BLaER1 (cell line): ENCODE measurements around the gene FTCD.
"Not testable (repeated sequence)": the region's sequence is repeated elsewhere in the genome, so short reads cannot be mapped to it uniquely, and the experiment has no call there.

Experiments used
- H3K27ac ChIP-seq: shearing (Covaris generic); formaldehyde crosslinking; 2 replicates; pipeline ENCODE4 v1.8.1; 2022
- H3K27me3 ChIP-seq: shearing (Covaris generic); formaldehyde crosslinking; 2 replicates; pipeline ENCODE4 v1.8.1; 2022
- H3K36me3 ChIP-seq: shearing (Covaris generic); formaldehyde crosslinking; 2 replicates; pipeline ENCODE4 v1.8.1; 2022
- H3K4me1 ChIP-seq: shearing (Covaris generic); formaldehyde crosslinking; 2 replicates; pipeline ENCODE4 v1.8.1; 2022
- H3K4me2 ChIP-seq: shearing (Covaris generic); formaldehyde crosslinking; 2 replicates; pipeline ENCODE4 v1.8.1; 2022
- H3K4me3 ChIP-seq: shearing (Covaris generic); formaldehyde crosslinking; 2 replicates; pipeline ENCODE4 v1.8.1; 2022
- H3K9ac ChIP-seq: shearing (Covaris generic); formaldehyde crosslinking; 2 replicates; pipeline ENCODE4 v1.8.1; 2022
- H3K9me3 ChIP-seq: shearing (Covaris generic); formaldehyde crosslinking; 2 replicates; pipeline ENCODE4 v1.8.1; 2022
- H4K20me1 ChIP-seq: shearing (Covaris generic); formaldehyde crosslinking; 2 replicates; pipeline ENCODE4 v1.8.1; 2022
- Cebpa-rat ChIP-seq: shearing (Covaris generic); IDR thresholded peaks from 2 replicates; pipeline ENCODE4 v1.8.1; 2022

The FTCD gene

DNA sequence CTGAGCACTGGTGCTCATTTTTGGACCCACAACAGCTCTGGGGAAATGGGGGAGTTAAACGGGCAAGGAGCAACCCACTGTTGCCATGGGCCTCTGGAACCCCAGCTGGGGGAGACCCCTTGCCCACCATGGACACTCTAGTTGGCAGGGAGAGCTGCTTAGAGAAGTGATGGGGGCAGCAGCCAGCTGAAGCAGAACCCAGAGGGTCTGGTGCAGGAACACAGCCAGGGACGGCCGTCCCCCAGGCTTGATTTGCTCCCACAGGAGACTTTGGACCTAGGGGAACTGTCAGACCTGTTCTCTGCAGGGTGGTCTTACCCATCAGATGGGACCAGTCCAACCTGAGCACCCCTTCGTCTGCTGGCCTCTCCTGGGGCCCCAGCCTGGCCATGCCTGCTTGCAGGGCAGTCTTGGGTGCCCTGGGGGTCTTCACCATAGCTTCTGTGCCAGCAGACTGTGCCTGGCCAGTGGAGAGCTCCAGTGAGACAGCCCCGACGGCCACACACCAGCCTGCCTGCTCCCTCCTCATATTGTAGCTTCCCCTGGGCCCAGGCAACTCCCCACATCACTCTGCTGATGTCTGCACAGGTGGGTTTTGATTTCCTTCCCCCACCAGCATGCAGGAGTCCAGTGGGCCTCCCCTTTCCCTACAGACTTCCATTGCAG is 17.6 kb upstream of the FTCD start:
- no peak for TF ChIP-seq Cebpa-rat

DNA sequence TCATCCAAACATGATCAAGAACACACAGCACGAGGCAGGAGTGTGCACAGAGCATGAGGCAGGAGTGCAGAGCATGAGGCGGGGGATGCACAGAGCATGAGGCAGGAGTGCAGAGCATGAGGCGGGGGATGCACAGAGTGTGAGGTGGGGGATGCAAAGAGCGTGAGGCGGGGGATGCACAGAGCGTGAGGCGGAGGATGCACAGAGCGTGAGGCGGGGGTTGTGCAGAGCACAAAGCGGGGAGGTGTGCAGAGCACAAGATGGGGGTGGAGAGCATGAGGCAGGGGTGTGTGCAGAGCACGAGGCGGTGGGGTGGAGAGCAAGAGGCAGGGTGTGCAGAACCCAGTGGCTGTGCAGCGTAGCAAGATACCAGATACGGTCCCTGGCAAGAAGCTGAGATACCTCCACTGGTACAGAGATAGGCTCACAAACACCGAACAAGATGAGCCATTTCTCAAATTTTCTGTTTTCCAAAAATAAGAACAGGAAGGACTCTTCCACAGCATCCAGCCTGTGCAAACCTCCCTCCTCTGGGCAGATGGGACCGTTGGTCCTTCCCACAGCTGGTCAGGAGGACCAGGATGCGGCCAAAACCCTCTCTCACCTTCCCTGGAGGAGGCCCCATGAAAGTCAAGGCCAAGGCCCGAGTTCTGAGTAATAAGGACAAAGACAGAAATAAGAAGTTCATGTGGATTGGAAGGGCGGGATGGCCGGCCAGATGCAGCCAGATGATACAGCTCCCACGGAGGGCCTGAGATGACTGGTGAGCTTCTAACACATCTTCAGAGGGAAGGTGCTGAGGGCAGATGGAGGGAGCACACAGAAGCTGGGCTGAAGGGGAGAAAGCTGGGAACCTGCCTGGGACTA is 16.9 kb upstream of the FTCD start:
- Histone ChIP-seq H3K27ac (no peak overlapping the region), H3K4me1 (no peaks in the 10 kb centered on the region), H4K20me1 (peaks cover 12% of the 10 kb centered on the region; the same call in 1 of the 2 replicates), H3K36me3 (no peaks in the 10 kb centered on the region), H3K27me3 (no peaks in the 10 kb centered on the region), H3K4me3 (no peak overlapping the region), H3K9ac (no peak overlapping the region), H3K9me3 (peaks cover 43% of the 10 kb centered on the region), H3K4me2 (no peak overlapping the region)
- no peak for TF ChIP-seq Cebpa-rat

More for the DNA sequence above, 17.6 kb upstream of the FTCD start:
- H3K4me2 ChIP-seq = no peak overlapping the region
- H3K27me3 ChIP-seq = no peaks in the 10 kb centered on the region
- H3K4me1 ChIP-seq = no peaks in the 10 kb centered on the region
- H4K20me1 ChIP-seq = peaks cover 10% of the 10 kb centered on the region; the same call in 1 of the 2 replicates
- H3K36me3 ChIP-seq = no peaks in the 10 kb centered on the region
- H3K9me3 ChIP-seq = peaks cover 48% of the 10 kb centered on the region
- no peak overlapping the region for H3K4me3 ChIP-seq
- no peak overlapping the region for H3K9ac ChIP-seq
- no peak overlapping the region for H3K27ac ChIP-seq

DNA sequence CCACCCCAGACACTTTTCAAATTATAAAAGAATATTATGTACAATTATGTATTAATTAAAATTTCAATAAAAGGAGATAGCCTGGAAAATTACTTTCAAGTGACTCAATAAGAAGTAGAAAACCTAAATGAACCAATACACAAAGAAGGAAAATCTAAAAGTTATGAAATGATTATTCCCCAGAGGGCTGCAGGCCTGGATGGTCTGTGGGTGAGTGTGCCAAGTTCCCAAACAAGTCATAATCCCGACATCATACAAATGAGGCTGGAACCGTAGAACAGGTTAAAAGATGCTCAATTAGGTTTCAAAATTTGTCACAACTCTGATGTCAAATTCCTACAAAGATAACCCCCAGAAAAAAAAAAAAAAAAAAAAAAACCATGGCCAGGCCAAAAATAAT is 16.2 kb upstream of the FTCD start:
- H3K9ac ChIP-seq = no peak overlapping the region
- H3K27ac ChIP-seq = no peak overlapping the region
- H3K36me3 ChIP-seq = no peaks in the 10 kb centered on the region
- H3K4me3 ChIP-seq = no peak overlapping the region
- H3K27me3 ChIP-seq = no peaks in the 10 kb centered on the region
- H3K9me3 ChIP-seq = peaks cover 37% of the 10 kb centered on the region
- H3K4me2 ChIP-seq = no peak overlapping the region
- no peaks in the 10 kb centered on the region for H3K4me1 ChIP-seq
- H4K20me1 ChIP-seq = peaks cover 12% of the 10 kb centered on the region; the same call in 1 of the 2 replicates
- no peak for TF ChIP-seq Cebpa-rat

DNA sequence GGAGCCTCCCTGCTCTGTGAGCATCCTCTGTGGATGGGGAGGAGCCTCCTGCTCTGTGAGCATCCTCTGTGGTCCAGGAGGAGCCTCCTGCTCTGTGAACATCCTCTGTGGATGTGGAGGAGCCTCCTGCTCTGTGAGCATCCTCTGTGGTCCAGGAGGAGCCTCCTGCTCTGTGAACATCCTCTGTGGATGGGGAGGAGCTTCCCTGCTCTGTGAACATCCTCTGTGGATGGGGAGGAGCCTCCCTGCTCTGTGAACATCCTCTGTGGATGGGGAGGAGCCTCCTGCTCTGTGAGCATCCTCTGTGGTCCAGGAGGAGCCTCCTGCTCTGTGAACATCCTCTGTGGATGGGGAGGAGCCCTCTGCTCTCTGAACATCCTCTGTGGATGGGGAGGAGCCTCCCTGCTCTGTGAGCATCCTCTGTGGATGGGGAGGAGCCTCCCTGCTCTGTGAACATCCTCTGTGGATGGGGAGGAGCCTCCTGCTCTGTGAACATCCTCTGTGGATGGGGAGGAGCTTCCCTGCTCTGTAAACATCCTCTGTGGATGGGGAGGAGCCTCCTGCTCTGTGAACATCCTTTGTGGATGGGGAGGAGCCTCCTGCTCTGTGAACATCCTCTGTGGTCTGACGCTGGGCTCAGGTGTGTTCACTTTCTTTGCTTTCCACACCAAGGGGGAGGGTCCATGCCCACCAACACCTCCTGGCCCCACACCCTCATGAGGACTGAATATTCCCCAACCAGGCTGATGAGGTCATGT is 15.2 kb upstream of the FTCD start:
- not testable (repeated sequence) for H3K4me3 ChIP-seq, H3K27me3 ChIP-seq, H3K36me3 ChIP-seq, H3K9ac ChIP-seq, H3K27ac ChIP-seq, H3K4me1 ChIP-seq, H3K4me2 ChIP-seq
- peaks cover 12% of the 10 kb centered on the region; the same call in 1 of the 2 replicates for H4K20me1 ChIP-seq
- H3K9me3 ChIP-seq = peaks cover 27% of the 10 kb centered on the region

DNA sequence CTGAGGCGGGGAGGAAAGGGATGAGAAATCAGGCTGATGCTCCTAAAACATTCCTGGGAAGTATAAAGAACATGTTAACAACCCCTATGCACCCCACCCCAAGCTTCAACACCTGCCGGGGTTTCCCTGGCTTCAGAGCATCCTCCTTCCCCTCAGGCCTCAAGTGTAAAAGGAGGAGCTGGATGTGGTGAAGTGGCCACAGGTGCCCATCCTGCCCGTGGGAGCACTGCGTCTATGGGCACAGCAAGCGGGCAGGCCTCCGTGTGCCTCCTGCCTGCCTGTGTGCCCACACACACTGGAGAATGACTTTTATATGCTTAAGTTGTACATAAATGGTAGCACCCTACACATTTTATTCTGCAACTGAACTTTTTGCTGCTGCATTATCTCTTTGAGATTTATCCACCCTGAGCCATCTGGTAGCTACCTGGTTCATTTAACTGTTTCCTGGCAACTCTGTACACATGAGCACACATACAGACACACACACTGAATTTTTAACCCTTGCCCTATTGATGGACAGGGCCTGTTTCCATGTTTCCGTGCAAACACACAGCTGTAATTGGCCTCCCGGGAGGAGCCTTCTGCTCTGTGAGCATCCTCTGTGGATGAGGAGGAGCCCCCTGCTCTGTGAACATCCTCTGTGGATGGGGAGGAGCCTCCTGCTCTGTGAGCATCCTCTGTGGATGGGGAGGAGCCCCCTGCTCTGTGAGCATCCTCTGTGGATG is 13.4 kb upstream of the FTCD start:
- no peak overlapping the region for H3K9ac ChIP-seq
- no peaks in the 10 kb centered on the region for H3K27me3 ChIP-seq
- H3K36me3 ChIP-seq = no peaks in the 10 kb centered on the region
- TF ChIP-seq Cebpa-rat = no peak
- H3K4me3 ChIP-seq = no peak overlapping the region
- H4K20me1 ChIP-seq = peaks cover 12% of the 10 kb centered on the region; the same call in 1 of the 2 replicates
- no peak overlapping the region for H3K4me2 ChIP-seq
- no peak overlapping the region for H3K27ac ChIP-seq
- peaks cover 9% of the 10 kb centered on the region for H3K9me3 ChIP-seq
- H3K4me1 ChIP-seq = no peaks in the 10 kb centered on the region

DNA sequence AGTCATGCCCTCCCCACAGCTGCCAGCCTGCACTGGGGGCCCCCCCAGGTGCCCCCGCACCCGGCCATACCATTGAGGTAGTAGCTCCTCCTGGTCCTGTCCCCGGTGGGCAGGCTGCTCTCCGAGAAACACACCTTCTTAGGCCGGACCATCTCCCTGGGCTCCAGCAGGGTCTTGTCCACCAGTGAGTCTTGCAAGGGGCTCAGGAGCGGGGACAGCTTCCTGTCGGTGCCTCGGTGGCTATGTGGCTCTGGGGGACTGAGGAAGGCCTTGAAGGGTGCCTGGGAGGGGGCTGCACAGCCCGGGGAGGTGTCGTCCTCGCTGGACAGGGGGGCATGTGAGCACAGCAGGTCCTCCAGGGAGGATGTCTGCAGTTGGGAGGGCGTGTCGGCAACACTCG is 12.9 kb upstream of the FTCD start:
- Histone ChIP-seq H3K9me3 (peaks cover 3% of the 10 kb centered on the region), H3K9ac (no peak overlapping the region), H3K36me3 (no peaks in the 10 kb centered on the region), H3K4me2 (no peak overlapping the region), H3K4me3 (no peak overlapping the region), H4K20me1 (peaks cover 12% of the 10 kb centered on the region; the same call in 1 of the 2 replicates), H3K27ac (no peak overlapping the region), H3K27me3 (no peaks in the 10 kb centered on the region), H3K4me1 (no peaks in the 10 kb centered on the region)
- no peak for TF ChIP-seq Cebpa-rat

DNA sequence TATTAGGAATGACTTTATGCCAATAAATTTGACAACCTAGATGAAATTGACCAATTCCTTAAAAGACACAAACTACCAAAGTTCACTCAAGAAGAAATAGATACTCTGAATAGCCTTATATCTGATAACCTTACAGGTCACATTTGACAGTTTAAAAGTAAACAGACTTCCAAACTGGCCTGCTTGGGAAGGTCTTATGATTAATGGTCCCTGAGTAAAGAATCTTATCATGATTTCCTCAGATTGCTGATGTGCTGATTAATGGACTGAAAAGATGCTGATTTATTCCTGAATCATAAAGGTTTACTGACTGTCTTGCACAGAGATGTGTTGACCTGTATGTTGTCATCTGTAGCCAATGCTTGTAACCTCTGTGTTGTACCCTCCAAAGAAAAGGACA is 9.7 kb upstream of the FTCD start:
- no peak for TF ChIP-seq Cebpa-rat
- Histone ChIP-seq H3K4me2 (no peak overlapping the region), H3K4me1 (no peaks in the 10 kb centered on the region), H3K4me3 (no peak overlapping the region), H3K9ac (no peak overlapping the region), H3K27ac (no peak overlapping the region), H3K36me3 (peaks cover 10% of the 10 kb centered on the region), H3K9me3 (peaks cover 11% of the 10 kb centered on the region), H3K27me3 (no peaks in the 10 kb centered on the region), H4K20me1 (peaks cover 12% of the 10 kb centered on the region; the same call in 1 of the 2 replicates)

DNA sequence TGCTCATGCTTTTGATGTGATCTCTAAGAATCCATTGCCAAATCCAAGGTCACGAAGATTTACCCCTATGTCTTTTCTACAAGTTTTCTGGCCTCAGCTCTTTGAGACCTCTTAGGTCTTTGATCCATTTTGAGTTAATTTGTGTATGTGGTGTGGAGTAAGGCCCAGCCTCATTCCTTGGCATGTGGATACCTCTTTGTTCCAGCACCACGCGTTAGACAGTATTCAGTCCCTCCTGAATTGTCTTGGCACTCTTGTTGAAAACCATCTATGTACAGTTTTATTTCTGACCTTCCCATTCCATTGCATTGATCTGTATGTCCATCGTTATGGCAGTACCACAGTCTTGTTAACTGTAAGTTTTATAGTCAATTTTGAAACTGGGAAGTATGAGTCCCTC is 8.0 kb upstream of the FTCD start:
- Histone ChIP-seq H4K20me1 (peaks cover 5% of the 10 kb centered on the region; the same call in 1 of the 2 replicates), H3K4me1 (no peaks in the 10 kb centered on the region), H3K4me2 (no peak overlapping the region), H3K9me3 (peaks cover 11% of the 10 kb centered on the region), H3K9ac (no peak overlapping the region), H3K27me3 (no peaks in the 10 kb centered on the region), H3K36me3 (peaks cover 10% of the 10 kb centered on the region), H3K27ac (no peak overlapping the region), H3K4me3 (no peak overlapping the region)
- TF ChIP-seq Cebpa-rat = no peak
